H1 (cell line): ENCODE measurements around the gene ZGRF1. TPM values are rescaled to one million over a fixed set of nuclear protein-coding genes. Genes with fewer than 3 reads are reported as not detected.

Experiments
- BRCA1 ChIP-seq: IDR thresholded peaks from 2 replicates; pipeline ENCODE4 v1.6.1; 2012; ENCODE audit warnings: low read depth, low read length, improper control_type of control experiment
- CHD2 ChIP-seq: IDR thresholded peaks from 2 replicates; pipeline ENCODE4 v1.6.1; 2012; ENCODE audit warnings: low read length, improper control_type of control experiment
- EP300 ChIP-seq, 2 experiments: IDR thresholded peaks; 1 replicate in 1 of 2; 2 replicates in 1 of 2; pipeline ENCODE4 v1.6.1; 2011 to 2012; ENCODE audit warnings: low read depth in 2 of 2, low read length in 2 of 2, mild to moderate bottlenecking in 2 of 2, borderline replicate concordance in 1 of 2, inconsistent platforms in 1 of 2, moderate library complexity in 1 of 2
- EZH2 ChIP-seq: fragments of 200-600 bp; sonication (generic); IDR thresholded peaks from 2 replicates; pipeline ENCODE4 v1.7.1; 2012; ENCODE audit warnings: low read depth, mild to moderate bottlenecking, moderate library complexity, low read length, inconsistent platforms; ENCODE audit not compliant: severe bottlenecking
- FOSL1 ChIP-seq: IDR thresholded peaks from 2 replicates; pipeline ENCODE4 v1.6.1; 2011; ENCODE audit warnings: mild to moderate bottlenecking, low read depth, low read length, moderate library complexity; ENCODE audit not compliant: insufficient read depth
- GABPA ChIP-seq: IDR thresholded peaks from 2 replicates; pipeline ENCODE4 v1.6.1; 2011; ENCODE audit warnings: mild to moderate bottlenecking, low read length, moderate library complexity, borderline replicate concordance; ENCODE audit not compliant: insufficient read depth
- KDM5A ChIP-seq: fragments of 200-600 bp; IDR thresholded peaks from 2 replicates; pipeline ENCODE4 v1.7.1; 2012; ENCODE audit warnings: mild to moderate bottlenecking, low read length, inconsistent platforms, mixed read lengths
- POLR2AphosphoS5 ChIP-seq: IDR thresholded peaks from 2 replicates; pipeline ENCODE4 v1.6.1; 2011; ENCODE audit warnings: low read depth, low read length
- POU5F1 ChIP-seq: IDR thresholded peaks from 2 replicates; pipeline ENCODE4 v1.6.1; 2011; ENCODE audit warnings: low read depth, mild to moderate bottlenecking, low read length, moderate library complexity
- RBBP5 ChIP-seq: IDR thresholded peaks from 2 replicates; pipeline ENCODE4 v1.7.1; 2012; ENCODE audit warnings: low read depth, mild to moderate bottlenecking, inconsistent platforms, low read length, moderate library complexity, borderline replicate concordance
- SIX5 ChIP-seq: IDR thresholded peaks from 2 replicates; pipeline ENCODE4 v1.6.1; 2011; ENCODE audit warnings: mild to moderate bottlenecking, low read depth, low read length
- SP1 ChIP-seq: IDR thresholded peaks from 2 replicates; pipeline ENCODE4 v1.6.1; 2011; ENCODE audit warnings: low read depth, low read length
- SP2 ChIP-seq: IDR thresholded peaks from 2 replicates; pipeline ENCODE4 v1.6.1; 2012; ENCODE audit warnings: mild to moderate bottlenecking, low read length, inconsistent platforms
- TAF7 ChIP-seq: optimal IDR thresholded peaks from 2 replicates; pipeline ENCODE3; 2011; ENCODE audit warnings: low read depth, mild to moderate bottlenecking, inconsistent platforms, low read length, moderate library complexity, borderline replicate concordance
- TCF12 ChIP-seq: IDR thresholded peaks from 2 replicates; pipeline ENCODE4 v1.6.1; 2011; ENCODE audit warnings: low read depth, mild to moderate bottlenecking, low read length
- ZNF274 ChIP-seq: IDR thresholded peaks from 2 replicates; pipeline ENCODE4 v1.7.0; 2012; ENCODE audit warnings: low read length, borderline replicate concordance; ENCODE audit errors: extremely low read depth
- polyA plus RNA-seq, 7 experiments: library from polyadenylated mRNA; depleted of rRNA in 3 of 7; stranded (reverse) in 5 of 7; unstranded in 2 of 7; fragments of >200 nt in 5 of 7; fragments of 200-250 nt in 2 of 7; gene quantifications; 1 replicate in 5 of 7; 2 replicates in 1 of 7; 4 replicates in 1 of 7; pipeline versions ENCODE4 v1.2.1 to v1.2.3, GENCODE V29; 2011 to 2013; ENCODE audit warnings: missing spikeins in 2 of 7, mixed read lengths in 2 of 7
- total RNA-seq: library from RNA; stranded (reverse); fragmentation: NEBNext Ultra II Directional; extraction: Animal tissue kit (Norgen Biotek cat#: 25700); gene quantifications from 2 replicates; pipeline ENCODE4 v1.2.1, GENCODE V29; 2021
- TF ChIP-seq, protein P1 (sequence below): IDR thresholded peaks from 2 replicates; pipeline ENCODE4 v1.6.1; 2012; ENCODE audit warnings: inconsistent platforms
- TF ChIP-seq, protein P2 (sequence below): IDR thresholded peaks from 2 replicates; pipeline ENCODE4 v1.6.1; 2011; ENCODE audit warnings: low read depth, mild to moderate bottlenecking, low read length; ENCODE audit not compliant: insufficient read depth

Gene ZGRF1
- total and polyA plus RNA-seq, 2 of the 8 experiments (the other 6 are each of a cell fraction or from before 2014, with no cell fraction given), result 12.0 to 44.6 TPM

DNA sequence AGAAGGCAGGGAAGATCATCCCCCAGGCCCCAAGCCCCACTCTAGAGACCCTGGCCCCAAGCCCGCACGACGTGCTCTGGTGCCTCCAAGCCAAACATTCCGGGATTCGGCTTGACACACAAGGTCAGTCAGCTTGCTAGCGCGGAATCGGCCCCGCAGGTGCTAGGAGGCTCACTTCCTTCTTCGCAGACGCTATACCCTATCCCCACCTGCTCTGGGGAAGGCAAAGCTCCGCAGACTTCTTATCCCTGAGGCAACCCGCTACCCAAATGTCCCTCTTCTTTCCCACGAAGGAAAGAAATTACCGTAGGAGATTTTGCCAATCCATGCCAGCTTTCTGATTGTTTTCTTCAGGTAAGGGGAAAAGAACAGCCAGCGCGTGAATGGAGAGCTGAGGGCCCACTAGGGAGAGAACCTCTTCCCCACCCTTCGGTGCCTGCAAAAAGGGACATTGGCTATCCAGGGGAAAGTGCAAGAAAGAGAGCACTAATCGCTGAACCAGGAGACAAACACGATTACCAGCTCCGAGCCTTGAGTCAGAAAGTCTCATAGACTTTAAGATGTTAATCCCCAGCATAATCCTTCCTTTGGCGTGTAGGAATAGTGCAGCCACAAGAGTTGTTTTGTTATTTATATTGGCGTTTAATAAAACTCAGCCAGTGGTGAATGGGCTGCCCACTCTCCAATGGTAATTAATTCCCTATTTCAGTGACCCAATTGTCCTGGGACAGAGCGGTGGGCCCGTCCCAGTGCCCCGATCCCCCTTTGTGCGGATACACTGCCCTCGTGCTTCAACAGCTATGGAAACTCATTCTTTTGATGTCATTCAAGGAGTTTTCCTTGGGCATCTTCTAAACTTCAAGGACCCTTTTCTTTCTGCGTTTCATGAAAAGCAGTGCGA, 115.3 kb downstream of the ZGRF1 start (continued):
- TF ChIP-seq RBBP5, result no peak
- TF ChIP-seq GABPA, result no peak
- TF ChIP-seq BRCA1, result no peak
- TF ChIP-seq SP1, result no peak
- TF ChIP-seq SP2, result no peak
- TF ChIP-seq SIX5, result no peak
- TF ChIP-seq TCF12, result no peak
- peak; percentile 75 for TF ChIP-seq EZH2
- TF ChIP-seq KDM5A, result no peak
- TF ChIP-seq, protein P1, sequence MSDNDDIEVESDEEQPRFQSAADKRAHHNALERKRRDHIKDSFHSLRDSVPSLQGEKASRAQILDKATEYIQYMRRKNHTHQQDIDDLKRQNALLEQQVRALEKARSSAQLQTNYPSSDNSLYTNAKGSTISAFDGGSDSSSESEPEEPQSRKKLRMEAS, result 0 out of 2 replicates have a peak, but pooled peaks have one; percentile 34
- TF ChIP-seq, protein P2, sequence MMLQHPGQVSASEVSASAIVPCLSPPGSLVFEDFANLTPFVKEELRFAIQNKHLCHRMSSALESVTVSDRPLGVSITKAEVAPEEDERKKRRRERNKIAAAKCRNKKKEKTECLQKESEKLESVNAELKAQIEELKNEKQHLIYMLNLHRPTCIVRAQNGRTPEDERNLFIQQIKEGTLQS, result no peak
- no peak for TF ChIP-seq ZNF274
- no peak for TF ChIP-seq FOSL1
- no peak for TF ChIP-seq TAF7
- TF ChIP-seq POU5F1, result no peak
- TF ChIP-seq EP300 (IDR thresholded peaks at IDR 0.05; ENCODE audit: borderline replicate concordance in 1 of 2, low read depth in 2 of 2, low read length in 2 of 2), result no peak
- no peak for TF ChIP-seq POLR2AphosphoS5
- no peak for TF ChIP-seq CHD2
